GM18951 (cell line): ENCODE results near the gene DMTF1.

Experiments
- POLR2A ChIP-seq: IDR thresholded peaks from 4 replicates; pipeline ENCODE4 v1.6.1; 2011; ENCODE audit warnings: mild to moderate bottlenecking; ENCODE audit not compliant: insufficient read length, insufficient read depth; ENCODE audit errors: extremely low read depth
- in situ Hi-C: fragments of 300-500 bp; cut with MboI; formaldehyde crosslinking; loops from one replicate; pipeline ENCODE4 v1.12.0; 2022; ENCODE audit warnings: low sequenced_read_pairs, mixed read lengths, inconsistent platforms; ENCODE audit not compliant: unreplicated experiment

DMTF1 gene

GRCh38 chr7:87127019-87127418, 25.2 kb upstream of the DMTF1 start:
- TF ChIP-seq POLR2A: no peak
- in situ Hi-C loops: no loop called here

- in situ Hi-C loops: no loop called here
- TF ChIP-seq POLR2A: no peak
Observed at GRCh38 chr7:87128861-87129267, 23.4 kb upstream of the DMTF1 start.

GRCh38 chr7:87129332-87129731, 22.9 kb upstream of the DMTF1 start:
- TF ChIP-seq POLR2A: no peak
- in situ Hi-C loops: no loop called here

GRCh38 chr7:87129848-87130247, 22.4 kb upstream of the DMTF1 start:
- in situ Hi-C loops: no loop called here
- TF ChIP-seq POLR2A: no peak

- in situ Hi-C loops: no loop called here
Observed at GRCh38 chr7:87131771-87132170, 20.5 kb upstream of the DMTF1 start.

GRCh38 chr7:87137271-87137670, 15.0 kb upstream of the DMTF1 start:
- in situ Hi-C loops: no loop called here
- no peak for TF ChIP-seq POLR2A

More at GRCh38 chr7:87131771-87132170, 20.5 kb upstream of the DMTF1 start:
- TF ChIP-seq POLR2A: no peak

- no peak for TF ChIP-seq POLR2A
- in situ Hi-C loops: no loop called here
Observed at GRCh38 chr7:87139514-87139913, 12.7 kb upstream of the DMTF1 start.

- TF ChIP-seq POLR2A: no peak
- in situ Hi-C loops: no loop called here
Observed at GRCh38 chr7:87140271-87140748, 11.9 kb upstream of the DMTF1 start.

GRCh38 chr7:87144173-87144657, 8.0 kb upstream of the DMTF1 start:
- in situ Hi-C loops: no loop called here
- TF ChIP-seq POLR2A: no peak

GRCh38 chr7:87146740-87147386, 5.4 kb upstream of the DMTF1 start:
- in situ Hi-C loops: loop anchor here (5.0 kb wide), 1 partner anchor 210 kb away; no protein-coding TSS in a partner anchor
- no peak for TF ChIP-seq POLR2A

GRCh38 chr7:87147500-87147899, 4.8 kb upstream of the DMTF1 start:
- in situ Hi-C loops: loop anchor here (5.0 kb wide), 1 partner anchor 210 kb away; no protein-coding TSS in a partner anchor

GRCh38 chr7:87148332-87148955, 3.8 kb upstream of the DMTF1 start:
- in situ Hi-C loops: loop anchor here (5.0 kb wide), 1 partner anchor 211 kb away; no protein-coding TSS in a partner anchor
- TF ChIP-seq POLR2A: no peak

More at GRCh38 chr7:87147500-87147899, 4.8 kb upstream of the DMTF1 start:
- no peak for TF ChIP-seq POLR2A

- in situ Hi-C loops: no loop called here
- TF ChIP-seq POLR2A: no peak
Observed at GRCh38 chr7:87151002-87151728, 1.1 kb upstream of the DMTF1 start.
